Breast epithelium (tissue), 3 donors: Measurements from ENCODE around the gene FBL.

ENCODE experiments used
- CTCF ChIP-seq, 3 donors: fragments of 450-650 bp; IDR thresholded peaks; one replicate each; pipeline ENCODE4 v1.5.1; 2016 to 2017; ENCODE audit warnings: antibody characterized with exemption in 3 of 3, mild to moderate bottlenecking in 3 of 3, moderate library complexity in 3 of 3
- POLR2A ChIP-seq: fragments of 450-650 bp; IDR thresholded peaks from one replicate; pipeline ENCODE4 v1.6.1; 2016; ENCODE audit warnings: antibody characterized with exemption, mild to moderate bottlenecking, moderate library complexity
- POLR2AphosphoS5 ChIP-seq, 3 donors: sonication (generic); formaldehyde crosslinking; IDR thresholded peaks; one replicate each; pipeline ENCODE4 v1.6.1; 2017; ENCODE audit warnings: antibody characterized with exemption in 3 of 3

GRCh38 chr19:39788244-39788643 is 57.9 kb downstream of the FBL start:
- TF ChIP-seq CTCF (IDR thresholded peaks at IDR 0.05) (no peak), POLR2A (no peak), POLR2AphosphoS5 (IDR thresholded peaks at IDR 0.05) (no peak)
